HepG2 (cell line): ENCODE measurements around the gene CACNA1C. TPM values are rescaled to one million over a fixed set of nuclear protein-coding genes. Genes with fewer than 3 reads are reported as not detected.

Experiments
- ATAC-seq: fragments of 200-7000 bp; cut with Tn5 transposase; 3 replicates; pipeline ENCODE4 v1.9.1; 2020; ENCODE audit warnings: mild to moderate bottlenecking, moderate library complexity
- BruUV-seq: library from RNA; stranded (reverse); fragments of 400-500 nt; replicated peaks from 2 replicates; lab custom pipeline; 2021; lab: Mats Ljungman, UMichigan
- CTCF ChIA-PET: fragments of 300-600 bp; formaldehyde crosslinking; extraction: SDS; loops from one replicate; lab custom pipeline; 2021; ENCODE audit warnings: low total read pairs, inconsistent platforms, low intra/inter-chr PET ratio; lab: Yijun Ruan, JAX
- POLR2A ChIA-PET: fragments of 350-600 bp; sonication (Branson Sonifier 250); formaldehyde crosslinking; loops from one replicate; lab custom pipeline; 2020; ENCODE audit warnings: antibody characterized with exemption, inconsistent platforms; lab: Yijun Ruan, JAX
- DNase-seq: peaks from one replicate; pipeline ENCODE4 v3.0.0-alpha.2; 2015; ENCODE audit warnings: low spot score
- FAIRE-seq: peaks from 3 replicates; lab custom pipeline; 2011; peaks lifted over from hg19 to GRCh38; lab: Jason Lieb, UNC
- H2AFZ ChIP-seq: one replicate; pipeline ENCODE4 v1.6.1; 2011; ENCODE audit warnings: low read length, inconsistent platforms
- H3K27ac ChIP-seq: fragments of 300-600 bp; 3 replicates; pipeline ENCODE4 v1.8.0; 2011; ENCODE audit warnings: mixed run types, mild to moderate bottlenecking, mixed read lengths, low read length, inconsistent platforms; ENCODE audit not compliant: insufficient read depth; ENCODE audit errors: extremely low read length
- H3K27me3 ChIP-seq, 2 experiments: fragments of 200-600 bp in 1 of 2; 2 replicates in 1 of 2; 3 replicates in 1 of 2; pipeline versions ENCODE4 v1.6.0 to v1.8.0; 2011; ENCODE audit warnings: low read length in 2 of 2, mild to moderate bottlenecking in 2 of 2, moderate library complexity in 2 of 2, inconsistent platforms in 1 of 2; ENCODE audit not compliant: insufficient read depth in 2 of 2, control insufficient read depth in 1 of 2
- H3K36me3 ChIP-seq, 2 experiments: fragments of 200-600 bp in 1 of 2; replicated peaks in 1 of 2; 2 replicates in 1 of 2; 3 replicates in 1 of 2; pipeline versions ENCODE4 v1.5.1 to v1.8.0; 2011; ENCODE audit warnings: low read length in 2 of 2, inconsistent platforms in 1 of 2; ENCODE audit not compliant: insufficient read depth in 2 of 2, control insufficient read depth in 1 of 2
- H3K4me1 ChIP-seq: 2 replicates; pipeline ENCODE4 v1.5.1; 2012; ENCODE audit warnings: low read length, inconsistent platforms; ENCODE audit not compliant: insufficient read depth
- H3K4me2 ChIP-seq: 2 replicates; pipeline ENCODE4 v1.6.0; 2011; ENCODE audit warnings: low read depth, low read length, inconsistent platforms
- H3K4me3 ChIP-seq, 3 experiments: fragments of 200-600 bp in 1 of 3; sonication (generic), shearing (Covaris generic) in 1 of 3; replicated peaks in 1 of 3; 2 replicates each; pipeline ENCODE4 v1.5.1; 2011 to 2016; ENCODE audit warnings: low read length in 3 of 3, inconsistent platforms in 2 of 3, low read depth in 2 of 3, mild to moderate bottlenecking in 2 of 3, control low read depth in 1 of 3, mixed read lengths in 1 of 3; ENCODE audit not compliant: insufficient read depth in 1 of 3
- H3K79me2 ChIP-seq: one replicate; pipeline ENCODE4 v1.6.1; 2011; ENCODE audit warnings: low read length, inconsistent platforms; ENCODE audit not compliant: insufficient read depth
- H3K9ac ChIP-seq: 2 replicates; pipeline ENCODE4 v1.6.0; 2011; ENCODE audit warnings: mild to moderate bottlenecking, low read depth, low read length, inconsistent platforms; ENCODE audit not compliant: insufficient read depth
- H3K9me3 ChIP-seq: 2 replicates; pipeline ENCODE4 v1.5.1; 2012; ENCODE audit warnings: mild to moderate bottlenecking, low read length
- H4K20me1 ChIP-seq: 2 replicates; pipeline ENCODE4 v1.6.0; 2011; ENCODE audit warnings: inconsistent platforms, mild to moderate bottlenecking, low read length, moderate library complexity; ENCODE audit not compliant: insufficient read depth
- EEA1 ChIP-seq: sonication (generic); formaldehyde crosslinking; IDR thresholded peaks from 2 replicates; pipeline ENCODE4 v1.5.1; 2020; ENCODE audit warnings: mild to moderate bottlenecking, missing genetic modification reagents, borderline replicate concordance
- ETS1 ChIP-seq: sonication (generic); formaldehyde crosslinking; IDR thresholded peaks from 2 replicates; pipeline ENCODE4 v1.4.0; 2020; ENCODE audit warnings: missing genetic modification reagents
- NFAT5 ChIP-seq: sonication (generic); formaldehyde crosslinking; IDR thresholded peaks from 2 replicates; pipeline ENCODE4 v1.4.0; 2020; ENCODE audit warnings: missing genetic modification reagents
- PHF20 ChIP-seq: sonication (generic); formaldehyde crosslinking; IDR thresholded peaks from 2 replicates; pipeline ENCODE4 v1.5.0; 2020; ENCODE audit warnings: mild to moderate bottlenecking, missing genetic modification reagents
- PITX1 ChIP-seq: sonication (generic); formaldehyde crosslinking; IDR thresholded peaks from 2 replicates; pipeline ENCODE4 v1.5.1; 2020; ENCODE audit warnings: mild to moderate bottlenecking, missing genetic modification reagents
- PRPF4 ChIP-seq: fragments of 200-400 bp; formaldehyde crosslinking; IDR thresholded peaks from 2 replicates; pipeline ENCODE4 v1.6.1; 2016; ENCODE audit warnings: low read length, low read depth; ENCODE audit not compliant: poor library complexity, severe bottlenecking
- TCF7L2 ChIP-seq: IDR thresholded peaks from 2 replicates; pipeline ENCODE4 v1.6.1; 2011; ENCODE audit warnings: mild to moderate bottlenecking, low read depth, low read length, moderate library complexity
- TFDP1 ChIP-seq: IDR thresholded peaks from 2 replicates; pipeline ENCODE4 v1.6.1; 2016; ENCODE audit warnings: missing compliant biosample characterization, missing genetic modification reagents, borderline replicate concordance
- ZBTB21 ChIP-seq: sonication (generic); formaldehyde crosslinking; IDR thresholded peaks from 2 replicates; pipeline ENCODE4 v1.4.0; 2020; ENCODE audit warnings: missing genetic modification reagents
- WGBS: methylation state at CpG from one replicate; pipeline ENCODE4 v1.1.6; 2017; ENCODE audit warnings: low lambda C conversion rate; 5-methylcytosine and 5-hydroxymethylcytosine counted together
- in situ Hi-C: cut with HindIII; loops from 2 replicates; pipeline ENCODE4 v1.10.0; 2017; ENCODE audit warnings: low pct_unique_long_range_greater_than_20kb; ENCODE audit not compliant: extremely low pct_ligation_motif_present
- intact Hi-C: fragments of 100-400 bp; cut with micrococcal nuclease; formaldehyde crosslinking; loops from one replicate; pipeline ENCODE4 v1.10.0; 2022; ENCODE audit not compliant: unreplicated experiment
- polyA plus RNA-seq, 8 experiments: library from polyadenylated mRNA; depleted of rRNA in 3 of 8; stranded (reverse) in 7 of 8; unstranded in 1 of 8; fragments of >200 nt; fragmentation: Illumina TruSeq in 4 of 8; extraction: Trizol in 4 of 8; gene quantifications; 2 replicates each; pipeline versions ENCODE4 v1.2.1 to v1.2.3, GENCODE V29; 2011 to 2016; ENCODE audit warnings: low read depth in 4 of 8, missing spikeins in 1 of 8, mixed read lengths in 1 of 8; ENCODE audit not compliant: insufficient read depth in 1 of 8
- total RNA-seq, 5 experiments: library from RNA; depleted of rRNA; stranded (reverse); fragments of >200 nt; fragmentation: Illumina TruSeq; extraction: Trizol; gene quantifications; 2 replicates each; pipeline ENCODE4 v1.2.3, GENCODE V29; 2016; ENCODE audit warnings: low read depth in 1 of 5

The CACNA1C gene
- total and polyA plus RNA-seq, 2 of the 13 experiments (the other 11 are each of a cell fraction or from before 2014, with no cell fraction given): not detected

- no peak overlapping the region for H2AFZ ChIP-seq
- in situ Hi-C loops: no loop called here
- no peak overlapping the region for H3K4me2 ChIP-seq
- no peak overlapping the region for H3K27ac ChIP-seq
- CTCF ChIA-PET: no interaction called here
- no peak for FAIRE-seq
- no peaks in the 10 kb centered on the region for H3K9me3 ChIP-seq
- peaks cover 0 to 32% of the 10 kb centered on the region in 2 experiments; a peak in 3 of 5 replicates for H3K27me3 ChIP-seq
- no peaks in the 10 kb centered on the region for H3K36me3 ChIP-seq
- no peaks in the 10 kb centered on the region for H4K20me1 ChIP-seq
- H3K79me2 ChIP-seq: no peaks in the 10 kb centered on the region
- 0 out of 2 replicates have a peak, but pooled peaks cover 7% of the 10 kb centered on the region for H3K4me1 ChIP-seq
- ATAC-seq: no peak
- no peak for TF ChIP-seq TFDP1 (CRISPR knock-in tag)
- intact Hi-C loops: no loop called here
- 39% methylated on average over 16 of the region's 17 CpGs for WGBS
- no TSS peak for BruUV-seq
- no peak overlapping the region for H3K4me3 ChIP-seq
- no peak for DNase-seq
- no peak overlapping the region for H3K9ac ChIP-seq
- POLR2A ChIA-PET: no interaction called here
Measured at GRCh38 chr12:2384533-2385351, 332.0 kb downstream of the CACNA1C start.

GRCh38 chr12:2385529-2385928 is 332.7 kb downstream of the CACNA1C start:
- FAIRE-seq (no peak), ATAC-seq (no peak), DNase-seq (no peak)
- no peak overlapping the region for H2AFZ ChIP-seq
- intact Hi-C loops: no loop called here
- H3K4me1 ChIP-seq: 0 out of 2 replicates have a peak, but pooled peaks cover 7% of the 10 kb centered on the region
- no TSS peak for BruUV-seq
- ChIA-PET CTCF (no interaction called here), POLR2A (no interaction called here)
- H3K79me2 ChIP-seq: no peaks in the 10 kb centered on the region
- no peak overlapping the region for H3K4me2 ChIP-seq
- 13% methylated on average over 5 of the region's 5 CpGs for WGBS
- no peak overlapping the region for H3K9ac ChIP-seq
- in situ Hi-C loops: no loop called here
- H4K20me1 ChIP-seq: no peaks in the 10 kb centered on the region
- H3K27me3 ChIP-seq: peaks cover 0 to 33% of the 10 kb centered on the region in 2 experiments; a peak in 3 of 5 replicates
- no peak overlapping the region for H3K27ac ChIP-seq
- H3K4me3 ChIP-seq: no peak overlapping the region
- H3K9me3 ChIP-seq: no peaks in the 10 kb centered on the region
- no peaks in the 10 kb centered on the region for H3K36me3 ChIP-seq
- TF ChIP-seq PRPF4 (no peak), ZBTB21 (CRISPR knock-in tag) (no peak), TCF7L2 (no peak), NFAT5 (no peak), ETS1 (CRISPR knock-in tag) (no peak), EEA1 (no peak), PITX1 (CRISPR knock-in tag) (no peak), PHF20 (no peak)
